Ishikawa (cell line): ENCODE results near the gene CASP14.

Experiments
- TAF1 ChIP-seq: IDR thresholded peaks from 2 replicates; pipeline ENCODE4 v1.6.1; 2012; ENCODE audit warnings: low read depth, mild to moderate bottlenecking
- TCF12 ChIP-seq: IDR thresholded peaks from 2 replicates; pipeline ENCODE4 v1.6.1; 2012; ENCODE audit warnings: low read depth

DNA sequence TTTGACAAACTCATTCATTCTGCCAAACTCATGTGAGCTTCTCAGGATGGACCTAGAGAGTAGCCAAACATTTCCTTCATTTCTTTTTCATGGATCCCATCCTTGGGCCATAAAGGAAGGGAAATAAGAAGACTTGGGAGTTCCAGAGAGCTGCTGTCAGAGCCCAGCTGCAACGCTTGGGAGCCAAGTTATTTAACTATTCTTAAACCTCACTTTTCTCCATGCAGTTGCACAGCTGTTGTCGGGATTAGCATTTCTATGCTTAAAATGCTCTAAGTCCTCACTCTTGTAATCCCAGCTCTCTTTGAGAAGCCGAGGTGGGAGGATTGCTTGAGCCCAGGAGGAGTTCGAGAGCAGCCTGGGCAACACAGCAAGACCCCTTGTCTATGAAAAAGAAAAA, 11.7 kb upstream of the CASP14 start:
- no peak for TF ChIP-seq TAF1
- TF ChIP-seq TCF12: no peak
